SK-N-DZ (cell line): Measurements from ENCODE around the gene HYKK. TPM values are rescaled to one million over a fixed set of nuclear protein-coding genes. Genes with fewer than 3 reads are reported as not detected.
A peak's percentile ranks its signal among the peaks of the same experiment; 100 is the strongest.
"Not testable (repeated sequence)": the region's sequence is repeated elsewhere in the genome, so short reads cannot be mapped to it uniquely, and the experiment has no call there.

Experiments used
- DNase-seq: peaks from one replicate; pipeline ENCODE4 v3.0.0-alpha.2; 2015; ENCODE audit warnings: low spot score
- polyA plus RNA-seq, 2 experiments: library from polyadenylated mRNA; depleted of rRNA; stranded (reverse); fragments of >200 nt; gene quantifications; 2 replicates each; pipeline ENCODE4 v1.2.3, GENCODE V29; 2014

The HYKK gene
- 1.7 and 6.0 TPM in 2 replicates for polyA plus RNA-seq (2014; cell fraction: cytosol; rRNA removed)
- 0.70 and 1.3 TPM in 2 replicates for polyA plus RNA-seq (2014; cell fraction: nucleus; rRNA removed)

GRCh38 chr15:78506971-78507830 lies at the start of gene HYKK:
HYKK (plus strand) TSS chr15:78507577; CDS start chr15:78513089, 5,512 bp downstream.
- peak; percentile 97 for DNase-seq

GRCh38 chr15:78460737-78461136 lies 46.6 kb upstream of the HYKK start:
- no peak for DNase-seq

GRCh38 chr15:78461171-78461888 lies 46.0 kb upstream of the HYKK start:
- no peak for DNase-seq

GRCh38 chr15:78469031-78469430 lies 38.3 kb upstream of the HYKK start:
- no peak for DNase-seq

- DNase-seq: no peak
Observed at GRCh38 chr15:78477295-78477694, 30.1 kb upstream of the HYKK start.

- DNase-seq: no peak
Observed at GRCh38 chr15:78479650-78480049, 27.7 kb upstream of the HYKK start.

GRCh38 chr15:78481917-78482316 lies 25.5 kb upstream of the HYKK start:
- DNase-seq: no peak

- DNase-seq: no peak
Observed at GRCh38 chr15:78492872-78493271, 14.5 kb upstream of the HYKK start.

- DNase-seq: no peak
Observed at GRCh38 chr15:78501857-78502256, 5.5 kb upstream of the HYKK start.

GRCh38 chr15:78502641-78503040 lies 4.7 kb upstream of the HYKK start:
- no peak for DNase-seq

- DNase-seq: peak; percentile 34
Observed at GRCh38 chr15:78507831-78508160, 419 bp downstream of the HYKK start.

GRCh38 chr15:78508272-78508671 lies 895 bp downstream of the HYKK start:
- DNase-seq: no peak

- no peak for DNase-seq
Observed at GRCh38 chr15:78509726-78510312, 2.4 kb downstream of the HYKK start.

GRCh38 chr15:78520035-78520434 lies 12.7 kb downstream of the HYKK start:
- not testable (repeated sequence) for DNase-seq

GRCh38 chr15:78524230-78524629 lies 16.9 kb downstream of the HYKK start:
- no peak for DNase-seq

GRCh38 chr15:78527325-78527724 lies 19.9 kb downstream of the HYKK start:
- DNase-seq: no peak

- DNase-seq: no peak
Observed at GRCh38 chr15:78533331-78533730, 26.0 kb downstream of the HYKK start.

- no peak for DNase-seq
Observed at GRCh38 chr15:78536134-78536533, 28.8 kb downstream of the HYKK start.

GRCh38 chr15:78537266-78537905 lies 30.0 kb downstream of the HYKK start:
- no peak for DNase-seq

- no peak for DNase-seq
Observed at GRCh38 chr15:78538358-78538757, 31.0 kb downstream of the HYKK start.

- DNase-seq: not testable (repeated sequence)
Observed at GRCh38 chr15:78539464-78540140, 32.2 kb downstream of the HYKK start.
